NCI-H748 treated with DMSO at 0.1 percent for 48 hours (cell line): ENCODE data around the gene BMPR2.
"Not testable (repeated sequence)": the region's sequence is repeated elsewhere in the genome, so short reads cannot be mapped to it uniquely, and the experiment has no call there.

Experiments
- DNase-seq: peaks from one replicate; lab custom pipeline; 2025; lab: John Stamatoyannopoulos, UW

Gene BMPR2

DNA sequence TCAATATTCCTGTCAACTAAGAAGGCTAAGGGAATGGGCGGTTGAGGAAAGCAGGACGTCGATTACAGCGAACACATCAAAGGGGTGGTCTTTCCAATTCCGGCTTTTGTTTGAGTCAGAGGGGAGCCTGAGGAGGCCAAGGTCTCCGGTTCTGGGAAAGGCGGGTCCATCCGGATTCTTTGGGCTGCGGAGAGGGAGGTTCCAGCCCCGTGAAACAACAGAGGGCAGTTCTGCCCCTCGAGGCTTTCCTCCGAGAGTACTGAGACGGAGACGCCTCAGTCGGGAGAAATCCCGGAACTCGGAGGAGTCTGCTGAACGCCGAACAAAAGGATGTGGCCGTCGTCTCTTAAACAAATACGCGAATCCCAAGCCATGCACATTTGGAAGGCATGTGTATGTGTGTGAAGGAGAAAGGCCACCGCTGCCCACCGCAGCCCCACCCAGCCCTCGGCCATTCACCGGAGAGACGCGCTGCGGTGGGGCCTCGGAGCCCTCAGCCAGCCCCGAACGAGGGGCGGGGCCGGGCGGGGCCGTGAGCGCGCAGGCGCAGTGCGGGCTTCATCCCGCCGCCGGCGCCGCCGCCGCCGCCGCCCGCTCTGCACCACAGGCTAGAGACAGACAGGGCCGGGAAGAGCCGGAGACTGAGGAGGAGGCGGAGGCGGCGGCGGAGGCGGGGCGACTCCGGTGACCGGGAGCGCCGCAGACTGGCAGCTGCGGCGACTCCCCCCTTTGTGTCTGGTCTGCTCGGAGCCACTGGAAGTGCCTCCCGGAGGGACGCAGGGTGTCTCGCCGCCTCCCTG is at the start of gene BMPR2:
Gene BMPR2, plus strand, starts transcription at position 719 of the 800 bp plus-strand sequence. CDS start 1,148 bp downstream, outside the sequence.
- DNase-seq = peak; percentile 95

DNA sequence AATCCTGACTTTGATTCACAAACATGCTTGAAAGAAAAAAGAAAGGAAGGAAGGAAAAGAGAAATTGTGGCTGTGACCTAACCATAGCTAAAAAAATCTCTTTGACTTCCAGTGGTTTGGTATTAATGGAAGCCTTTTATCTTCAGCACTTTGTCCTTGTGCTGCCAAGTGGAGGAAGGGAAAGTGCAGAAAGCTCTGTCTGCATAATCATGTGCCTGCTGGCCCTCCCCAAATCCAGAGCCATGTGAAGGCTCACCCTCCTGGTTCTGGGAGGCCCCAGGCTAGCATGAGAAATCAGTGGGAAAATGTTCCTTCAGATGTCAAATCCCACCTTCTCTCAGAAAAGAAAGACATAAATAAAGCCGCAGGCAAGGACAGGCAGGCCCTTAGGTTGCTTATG is 48.3 kb upstream of the BMPR2 start:
- no peak for DNase-seq

DNA sequence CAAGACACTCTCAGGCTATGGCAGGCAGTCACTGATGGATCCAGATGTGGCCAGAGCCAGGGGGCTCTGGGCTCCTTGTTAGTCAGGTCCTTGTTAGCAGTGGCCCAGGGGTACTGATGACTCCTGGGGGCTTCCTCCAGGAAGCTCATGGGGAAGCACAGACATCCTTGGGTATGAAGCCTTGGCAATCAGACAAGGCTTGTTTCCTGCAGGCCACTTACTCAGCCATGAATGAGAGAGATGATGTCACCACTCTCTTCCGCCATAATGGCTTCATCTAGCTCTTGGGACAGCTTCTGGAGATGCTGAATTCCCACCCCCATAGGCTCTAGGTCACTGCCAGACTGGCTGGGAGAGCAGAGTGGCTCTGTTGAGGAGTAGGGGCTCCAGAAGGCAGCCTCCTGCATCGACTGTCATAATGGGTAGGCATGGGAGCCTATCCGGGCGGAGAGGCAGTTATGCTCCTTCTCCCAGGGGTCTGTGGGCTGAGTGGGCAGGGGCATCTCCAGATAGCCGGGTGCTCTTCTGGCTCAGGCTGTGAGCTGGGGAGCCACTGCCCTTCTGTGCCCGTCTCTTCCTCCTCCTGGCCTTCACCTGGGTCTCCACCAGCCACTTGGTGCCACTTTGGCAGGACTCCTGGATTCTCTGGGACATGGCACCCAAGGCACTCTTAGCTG is 40.2 kb upstream of the BMPR2 start:
- DNase-seq = no peak

DNA sequence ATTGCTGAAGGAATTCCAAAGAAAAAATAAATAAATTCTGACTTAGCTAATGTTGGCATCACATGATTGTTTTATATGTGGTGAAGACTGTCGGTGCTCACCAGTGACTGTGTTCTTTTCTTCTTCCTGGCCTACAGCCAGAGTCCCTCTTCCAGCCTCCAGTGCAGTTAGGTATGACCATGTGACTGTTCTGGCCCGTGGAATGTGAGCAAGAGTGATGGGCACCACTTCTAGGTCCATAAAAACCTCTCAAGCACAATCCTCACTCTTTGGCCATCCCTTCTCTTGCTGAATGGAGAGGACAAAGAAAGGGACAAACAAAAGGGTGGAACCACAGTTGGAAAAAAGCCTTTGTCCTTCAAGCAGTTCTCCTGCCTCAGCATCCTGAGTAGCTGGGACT is 39.0 kb upstream of the BMPR2 start:
- DNase-seq = no peak

DNA sequence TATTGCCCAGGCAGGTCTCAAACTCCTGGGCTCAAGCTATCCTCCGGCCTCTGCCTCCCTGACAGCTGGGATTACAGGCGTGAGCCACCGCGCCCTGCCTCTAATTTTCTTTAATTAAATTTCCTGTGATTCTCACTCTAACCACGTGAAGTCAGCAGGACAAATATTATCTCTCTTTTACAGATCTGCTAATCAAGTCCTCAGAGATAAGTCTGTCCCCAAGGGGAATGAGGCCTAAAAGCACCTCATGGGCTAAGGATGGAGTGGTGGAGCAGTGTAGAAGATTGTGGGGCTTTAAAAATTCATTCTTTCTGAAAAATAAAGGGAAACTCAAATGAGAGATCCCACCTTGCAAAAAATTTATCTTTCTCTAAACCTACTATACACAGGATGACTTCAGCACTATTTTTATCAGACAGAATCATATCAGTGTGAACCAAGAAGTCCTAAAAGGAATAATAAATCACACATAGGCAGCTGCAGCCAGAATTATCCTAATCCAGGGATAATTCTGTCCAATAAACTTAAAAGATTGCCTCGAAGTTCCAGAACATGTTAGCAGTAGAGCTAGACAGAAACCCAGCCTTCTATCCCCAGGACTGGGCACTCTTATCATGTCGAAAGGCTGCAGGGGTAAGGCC is 38.3 kb upstream of the BMPR2 start:
- no peak for DNase-seq

DNA sequence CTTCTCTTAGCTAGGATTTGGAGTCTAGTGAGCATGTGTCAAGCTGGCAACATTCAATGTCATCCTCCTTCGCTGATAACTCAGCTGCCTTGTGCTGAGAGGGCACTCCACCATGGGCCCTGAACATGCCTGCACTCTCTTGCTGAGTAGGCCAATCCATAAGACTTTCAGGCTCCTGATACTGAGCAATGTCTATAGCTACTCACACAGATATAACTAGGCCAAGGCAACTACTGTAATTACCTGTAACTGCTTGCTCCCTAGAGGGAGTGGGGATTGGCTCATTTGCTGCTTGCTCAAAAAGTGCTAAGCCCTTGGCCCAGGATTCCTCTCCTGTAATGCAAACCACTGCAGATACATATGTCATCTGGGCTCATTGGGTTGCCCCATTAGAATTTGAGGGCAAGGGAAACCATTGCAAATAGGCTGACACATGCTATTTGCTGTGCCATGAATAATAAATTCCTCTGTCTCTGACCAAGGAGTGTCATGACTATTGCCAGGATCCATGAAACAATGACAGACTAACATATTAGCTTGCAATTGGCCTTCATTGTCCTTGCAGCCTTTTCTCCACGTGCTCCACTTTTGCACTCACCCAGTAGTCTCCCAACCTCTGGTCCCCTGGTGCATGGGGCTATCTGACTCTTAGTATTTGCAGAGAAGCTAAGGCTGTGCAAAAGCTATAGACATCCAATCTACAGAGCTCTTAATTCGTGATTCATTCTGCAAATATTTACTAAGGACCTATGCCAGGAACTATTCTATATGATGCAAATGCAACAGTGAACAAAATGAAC is 36.9 kb upstream of the BMPR2 start:
- DNase-seq = peak; percentile 74

- DNase-seq = no peak
These were observed 31.9 kb upstream of the BMPR2 start for GRCh38 chr2:202344178-202344577.

GRCh38 chr2:202346180-202346579 is 29.9 kb upstream of the BMPR2 start:
- DNase-seq = no peak

DNA sequence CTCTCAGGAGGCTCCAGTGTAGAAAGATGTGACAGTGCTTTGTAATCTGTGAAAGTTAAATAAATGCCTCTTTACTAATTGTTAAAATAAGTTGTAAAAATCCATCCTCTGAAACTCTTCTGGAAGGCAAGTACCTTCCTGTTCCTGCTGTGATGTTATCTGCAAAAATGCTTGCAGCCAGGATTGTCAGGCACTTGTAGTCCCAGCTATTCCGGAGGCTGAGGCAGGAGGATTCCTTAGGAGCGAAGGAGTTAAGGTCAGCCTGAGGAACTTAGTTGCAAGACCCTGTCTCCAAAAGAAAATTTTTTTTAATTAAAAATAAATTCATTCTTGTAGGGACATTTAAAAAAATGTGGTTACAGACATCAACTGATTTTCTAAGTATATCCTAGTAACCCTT is 22.7 kb upstream of the BMPR2 start:
- no peak for DNase-seq

DNA sequence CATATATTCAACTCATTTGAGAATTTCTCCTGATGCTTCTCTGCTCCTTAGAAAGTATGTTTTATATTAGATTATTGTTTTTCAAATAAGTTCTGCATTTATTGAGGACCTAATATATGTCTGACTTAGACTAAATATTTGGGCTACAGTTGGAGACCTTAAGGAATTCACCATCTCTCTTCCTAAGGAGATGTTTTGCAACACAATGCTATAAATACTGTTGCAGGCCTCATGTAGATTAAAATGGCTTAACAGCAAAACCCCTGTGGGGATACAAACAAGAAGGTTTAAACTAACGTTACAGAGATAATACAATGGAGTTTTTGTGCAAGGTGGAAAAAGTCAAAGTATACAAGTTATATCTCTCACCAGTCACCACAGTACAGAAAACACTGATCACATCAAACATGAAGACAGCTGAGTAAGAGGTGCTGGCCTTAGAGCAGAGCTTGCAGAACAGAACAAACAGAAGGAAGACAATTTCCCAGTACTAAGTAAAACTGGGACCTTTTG is 20.1 kb upstream of the BMPR2 start:
- no peak for DNase-seq

- DNase-seq = not testable (repeated sequence)
These were observed 17.2 kb upstream of the BMPR2 start for GRCh38 chr2:202358924-202359323.

GRCh38 chr2:202360646-202361045 is 15.5 kb upstream of the BMPR2 start:
- DNase-seq = no peak

- no peak for DNase-seq
These were observed 15.0 kb upstream of the BMPR2 start for GRCh38 chr2:202361108-202361507.

- no peak for DNase-seq
These were observed 2.6 kb upstream of the BMPR2 start for GRCh38 chr2:202373490-202373889.

GRCh38 chr2:202374383-202374782 is 1.7 kb upstream of the BMPR2 start:
- not testable (repeated sequence) for DNase-seq

DNA sequence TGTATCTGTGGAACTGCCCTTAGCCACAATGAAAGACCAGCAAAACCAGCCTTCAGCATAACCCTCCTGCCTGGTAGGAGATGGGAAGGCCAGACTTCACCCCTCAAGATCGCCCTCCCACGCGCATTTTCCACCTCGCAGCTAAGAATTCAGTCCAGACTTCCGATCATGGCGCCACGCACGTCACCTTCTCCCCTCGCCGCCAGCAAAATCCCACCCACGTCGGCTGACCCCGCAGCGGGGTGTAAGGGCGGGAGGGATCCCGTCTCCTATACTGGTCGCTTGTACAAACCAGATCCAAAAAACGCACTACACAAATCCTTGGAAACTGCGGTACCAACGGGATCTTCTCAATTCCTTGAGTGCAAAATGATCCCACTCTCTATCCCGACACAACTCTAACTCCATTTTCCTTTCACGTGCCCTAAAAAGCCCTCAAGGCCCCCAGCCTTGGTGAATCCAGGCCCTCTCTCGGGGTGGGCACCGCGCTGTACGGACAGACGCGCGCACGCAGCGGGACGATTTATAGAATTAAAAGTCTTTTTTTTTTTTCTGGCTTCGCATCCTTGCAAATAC is 1.0 kb upstream of the BMPR2 start:
- DNase-seq = peak; percentile 47

GRCh38 chr2:202376460-202377206 is 506 bp downstream of the BMPR2 start:
- no peak for DNase-seq

- no peak for DNase-seq
These were observed 1.2 kb downstream of the BMPR2 start for GRCh38 chr2:202377207-202377761.

GRCh38 chr2:202378001-202378400 is 1.9 kb downstream of the BMPR2 start:
- DNase-seq = no peak

DNA sequence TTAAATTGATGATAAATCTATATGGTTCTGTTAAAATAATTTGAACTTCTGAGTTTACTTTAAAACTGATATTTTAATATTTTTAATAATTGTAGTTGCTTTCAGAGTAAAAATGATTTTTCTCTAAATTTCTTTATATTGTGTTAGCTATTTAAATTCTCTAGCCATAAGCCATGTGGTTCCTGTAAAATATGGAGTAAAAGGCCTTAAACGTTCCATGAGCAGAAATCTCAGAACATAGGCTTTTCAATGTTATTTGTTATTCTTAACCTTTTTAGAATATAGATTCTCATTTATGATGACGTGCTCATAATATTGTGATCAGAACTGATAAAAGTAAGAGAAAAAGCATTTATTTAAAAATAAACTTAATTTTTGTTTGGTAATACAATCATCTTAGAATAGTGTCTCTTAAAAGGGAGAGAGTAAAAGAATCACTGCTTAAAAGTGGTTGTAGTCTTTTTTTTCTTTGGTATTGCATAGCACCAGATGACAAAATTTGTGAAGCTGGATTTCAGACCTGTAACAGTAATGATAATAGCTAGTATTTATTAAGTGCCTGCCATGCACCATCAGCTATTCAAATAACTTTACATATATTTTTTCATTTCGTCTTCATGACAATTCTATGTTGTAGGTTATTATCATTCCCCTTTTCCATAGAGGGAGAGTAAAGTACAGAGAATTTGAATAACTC is 2.7 kb downstream of the BMPR2 start:
- no peak for DNase-seq
